ENCODE measurements around the gene ACTN4. TPM values are rescaled to one million over a fixed set of nuclear protein-coding genes. Genes with fewer than 3 reads are reported as not detected.

ACTN4 gene
- total RNA-seq, 1 experiment from 2014 or later = 506 TPM

DNA sequence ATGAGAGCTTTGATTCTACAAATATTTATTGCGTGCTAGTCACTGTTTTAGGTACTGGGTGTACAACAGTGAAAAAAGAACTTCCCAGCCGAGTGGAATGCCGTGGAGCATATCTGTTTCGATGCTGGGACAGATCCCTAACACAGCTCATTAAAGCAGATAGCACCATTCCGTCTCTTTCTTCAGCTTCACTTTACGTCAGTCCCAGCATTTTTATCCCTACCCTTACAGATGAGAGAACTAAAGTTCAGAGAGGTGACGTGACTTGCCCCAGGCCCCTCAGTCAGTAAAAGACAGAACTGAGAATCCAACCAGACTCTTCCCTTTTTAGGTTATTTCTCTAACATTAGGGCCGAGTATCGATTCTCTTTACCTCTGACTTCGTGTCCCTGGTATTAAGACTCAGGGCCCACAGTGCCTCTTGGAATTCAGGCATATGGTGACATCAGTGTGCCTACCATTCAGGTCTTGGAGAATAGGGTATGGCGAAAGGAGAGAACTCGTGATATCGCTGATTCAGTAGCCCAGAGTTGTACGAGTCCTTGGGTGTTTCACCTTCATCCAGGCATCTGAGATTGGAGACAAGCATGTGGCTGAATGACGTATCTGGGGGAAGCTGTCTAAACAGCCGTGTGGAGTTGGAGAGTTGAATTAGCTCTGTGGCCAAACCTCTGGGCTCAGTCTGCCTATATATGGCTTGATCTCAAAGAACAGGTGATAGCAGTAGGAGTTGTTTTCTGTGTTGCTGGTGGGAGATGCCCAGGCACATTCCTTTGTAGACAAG, 27.1 kb downstream of the ACTN4 start (continued):
- TF ChIP-seq NR3C1 (CRISPR knock-in tag; conservative IDR thresholded peaks at IDR 0.05; ENCODE audit: low read depth) (no peak), TEAD4 (CRISPR knock-in tag; IDR thresholded peaks at IDR 0.05) (no peak), MYBL2 (CRISPR knock-in tag; IDR thresholded peaks at IDR 0.05) (no peak), E2F4 (CRISPR knock-in tag; IDR thresholded peaks at IDR 0.05; ENCODE audit: borderline replicate concordance, low read depth) (no peak), ZNF423 (CRISPR knock-in tag; IDR thresholded peaks at IDR 0.05) (no peak), NFE2L1 (CRISPR knock-in tag; IDR thresholded peaks at IDR 0.05) (no peak), MXD4 (CRISPR knock-in tag; IDR thresholded peaks at IDR 0.05; ENCODE audit: borderline replicate concordance) (no peak), SMAD4 (CRISPR knock-in tag; IDR thresholded peaks at IDR 0.05) (no peak), JAZF1 (CRISPR knock-in tag; IDR thresholded peaks at IDR 0.05) (no peak), ZNF138 (CRISPR knock-in tag; conservative IDR thresholded peaks at IDR 0.05) (no peak)
- TF ChIP-seq, protein P1, sequence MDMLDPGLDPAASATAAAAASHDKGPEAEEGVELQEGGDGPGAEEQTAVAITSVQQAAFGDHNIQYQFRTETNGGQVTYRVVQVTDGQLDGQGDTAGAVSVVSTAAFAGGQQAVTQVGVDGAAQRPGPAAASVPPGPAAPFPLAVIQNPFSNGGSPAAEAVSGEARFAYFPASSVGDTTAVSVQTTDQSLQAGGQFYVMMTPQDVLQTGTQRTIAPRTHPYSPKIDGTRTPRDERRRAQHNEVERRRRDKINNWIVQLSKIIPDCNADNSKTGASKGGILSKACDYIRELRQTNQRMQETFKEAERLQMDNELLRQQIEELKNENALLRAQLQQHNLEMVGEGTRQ (CRISPR knock-in tag; IDR thresholded peaks at IDR 0.05) = no peak
- TF ChIP-seq, protein P2, sequence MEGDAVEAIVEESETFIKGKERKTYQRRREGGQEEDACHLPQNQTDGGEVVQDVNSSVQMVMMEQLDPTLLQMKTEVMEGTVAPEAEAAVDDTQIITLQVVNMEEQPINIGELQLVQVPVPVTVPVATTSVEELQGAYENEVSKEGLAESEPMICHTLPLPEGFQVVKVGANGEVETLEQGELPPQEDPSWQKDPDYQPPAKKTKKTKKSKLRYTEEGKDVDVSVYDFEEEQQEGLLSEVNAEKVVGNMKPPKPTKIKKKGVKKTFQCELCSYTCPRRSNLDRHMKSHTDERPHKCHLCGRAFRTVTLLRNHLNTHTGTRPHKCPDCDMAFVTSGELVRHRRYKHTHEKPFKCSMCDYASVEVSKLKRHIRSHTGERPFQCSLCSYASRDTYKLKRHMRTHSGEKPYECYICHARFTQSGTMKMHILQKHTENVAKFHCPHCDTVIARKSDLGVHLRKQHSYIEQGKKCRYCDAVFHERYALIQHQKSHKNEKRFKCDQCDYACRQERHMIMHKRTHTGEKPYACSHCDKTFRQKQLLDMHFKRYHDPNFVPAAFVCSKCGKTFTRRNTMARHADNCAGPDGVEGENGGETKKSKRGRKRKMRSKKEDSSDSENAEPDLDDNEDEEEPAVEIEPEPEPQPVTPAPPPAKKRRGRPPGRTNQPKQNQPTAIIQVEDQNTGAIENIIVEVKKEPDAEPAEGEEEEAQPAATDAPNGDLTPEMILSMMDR (IDR thresholded peaks at IDR 0.05) = no peak

DNA sequence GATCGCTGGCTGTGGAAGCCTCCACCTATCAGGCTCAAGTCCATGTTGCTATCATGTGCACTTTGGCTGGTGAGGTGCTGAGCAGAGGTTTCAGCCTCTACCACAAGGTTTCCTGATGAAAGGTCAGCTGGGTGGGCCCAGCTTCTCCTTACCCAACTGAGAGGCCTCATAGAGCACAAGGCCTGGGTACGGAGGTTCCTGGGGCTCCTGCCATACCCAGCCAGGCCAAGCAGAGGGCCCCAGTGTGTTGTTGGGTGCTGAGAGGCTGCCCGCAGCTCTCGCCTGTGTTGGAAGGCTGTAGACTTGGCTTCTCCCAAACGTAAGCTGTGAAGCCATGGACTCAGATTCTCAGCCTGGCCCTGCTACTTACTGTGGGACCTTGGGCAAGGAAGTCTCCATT, 28.2 kb downstream of the ACTN4 start:
- ChIA-PET CTCF (interaction anchor here (0.5 to 2.2 kb wide), 6 partner anchors 11 to 43 kb away, joined by 3 to 9 read pairs (median 3); no protein-coding TSS in a partner anchor), POLR2A (no interaction called here)
- peaks cover 63% of the 10 kb centered on the region for H3K4me1 Mint-ChIP-seq
- no peak overlapping the region for H3K4me3 Mint-ChIP-seq
- peak overlapping the region; percentile 61 for H3K27ac Mint-ChIP-seq
- no peaks in the 10 kb centered on the region for H3K9me3 Mint-ChIP-seq
- H3K36me3 Mint-ChIP-seq = peaks cover 11% of the 10 kb centered on the region
- ATAC-seq (peak; percentile 43; the same call in 1 of the 2 replicates), DNase-seq (ENCODE audit: low spot score) (no peak)
- H3K27me3 Mint-ChIP-seq (ENCODE audit: low read depth) = no peaks in the 10 kb centered on the region
- TF ChIP-seq ZNF121 (CRISPR knock-in tag; IDR thresholded peaks at IDR 0.05) (no peak), NR2C2 (CRISPR knock-in tag; IDR thresholded peaks at IDR 0.05) (no peak), FOXP4 (CRISPR knock-in tag; IDR thresholded peaks at IDR 0.05) (no peak), ZBTB21 (CRISPR knock-in tag; IDR thresholded peaks at IDR 0.05; ENCODE audit: borderline replicate concordance) (no peak), ZNF317 (CRISPR knock-in tag; IDR thresholded peaks at IDR 0.05; ENCODE audit: borderline replicate concordance, low read depth) (no peak), SMAD3 (CRISPR knock-in tag; IDR thresholded peaks at IDR 0.05; ENCODE audit: borderline replicate concordance) (no peak), MXD4 (CRISPR knock-in tag; IDR thresholded peaks at IDR 0.05; ENCODE audit: borderline replicate concordance) (no peak)
- TF ChIP-seq, protein P1 (CRISPR knock-in tag; IDR thresholded peaks at IDR 0.05) = no peak
- TF ChIP-seq, protein P3, sequence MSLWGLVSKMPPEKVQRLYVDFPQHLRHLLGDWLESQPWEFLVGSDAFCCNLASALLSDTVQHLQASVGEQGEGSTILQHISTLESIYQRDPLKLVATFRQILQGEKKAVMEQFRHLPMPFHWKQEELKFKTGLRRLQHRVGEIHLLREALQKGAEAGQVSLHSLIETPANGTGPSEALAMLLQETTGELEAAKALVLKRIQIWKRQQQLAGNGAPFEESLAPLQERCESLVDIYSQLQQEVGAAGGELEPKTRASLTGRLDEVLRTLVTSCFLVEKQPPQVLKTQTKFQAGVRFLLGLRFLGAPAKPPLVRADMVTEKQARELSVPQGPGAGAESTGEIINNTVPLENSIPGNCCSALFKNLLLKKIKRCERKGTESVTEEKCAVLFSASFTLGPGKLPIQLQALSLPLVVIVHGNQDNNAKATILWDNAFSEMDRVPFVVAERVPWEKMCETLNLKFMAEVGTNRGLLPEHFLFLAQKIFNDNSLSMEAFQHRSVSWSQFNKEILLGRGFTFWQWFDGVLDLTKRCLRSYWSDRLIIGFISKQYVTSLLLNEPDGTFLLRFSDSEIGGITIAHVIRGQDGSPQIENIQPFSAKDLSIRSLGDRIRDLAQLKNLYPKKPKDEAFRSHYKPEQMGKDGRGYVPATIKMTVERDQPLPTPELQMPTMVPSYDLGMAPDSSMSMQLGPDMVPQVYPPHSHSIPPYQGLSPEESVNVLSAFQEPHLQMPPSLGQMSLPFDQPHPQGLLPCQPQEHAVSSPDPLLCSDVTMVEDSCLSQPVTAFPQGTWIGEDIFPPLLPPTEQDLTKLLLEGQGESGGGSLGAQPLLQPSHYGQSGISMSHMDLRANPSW (CRISPR knock-in tag; conservative IDR thresholded peaks at IDR 0.05; ENCODE audit: low read depth) = no peak
- TF ChIP-seq, protein P4, sequence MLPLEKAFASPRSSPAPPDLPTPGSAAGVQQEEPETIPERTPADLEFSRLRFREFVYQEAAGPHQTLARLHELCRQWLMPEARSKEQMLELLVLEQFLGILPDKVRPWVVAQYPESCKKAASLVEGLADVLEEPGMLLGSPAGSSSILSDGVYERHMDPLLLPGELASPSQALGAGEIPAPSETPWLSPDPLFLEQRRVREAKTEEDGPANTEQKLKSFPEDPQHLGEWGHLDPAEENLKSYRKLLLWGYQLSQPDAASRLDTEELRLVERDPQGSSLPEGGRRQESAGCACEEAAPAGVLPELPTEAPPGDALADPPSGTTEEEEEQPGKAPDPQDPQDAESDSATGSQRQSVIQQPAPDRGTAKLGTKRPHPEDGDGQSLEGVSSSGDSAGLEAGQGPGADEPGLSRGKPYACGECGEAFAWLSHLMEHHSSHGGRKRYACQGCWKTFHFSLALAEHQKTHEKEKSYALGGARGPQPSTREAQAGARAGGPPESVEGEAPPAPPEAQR (CRISPR knock-in tag; IDR thresholded peaks at IDR 0.05) = no peak
- TF ChIP-seq, protein P5, sequence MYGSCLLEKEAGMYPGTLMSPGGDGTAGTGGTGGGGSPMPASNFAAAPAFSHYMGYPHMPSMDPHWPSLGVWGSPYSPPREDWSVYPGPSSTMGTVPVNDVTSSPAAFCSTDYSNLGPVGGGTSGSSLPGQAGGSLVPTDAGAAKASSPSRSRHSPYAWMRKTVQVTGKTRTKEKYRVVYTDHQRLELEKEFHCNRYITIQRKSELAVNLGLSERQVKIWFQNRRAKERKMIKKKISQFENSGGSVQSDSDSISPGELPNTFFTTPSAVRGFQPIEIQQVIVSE (CRISPR knock-in tag; IDR thresholded peaks at IDR 0.05; ENCODE audit: borderline replicate concordance) = no peak
- TF ChIP-seq, protein P6, sequence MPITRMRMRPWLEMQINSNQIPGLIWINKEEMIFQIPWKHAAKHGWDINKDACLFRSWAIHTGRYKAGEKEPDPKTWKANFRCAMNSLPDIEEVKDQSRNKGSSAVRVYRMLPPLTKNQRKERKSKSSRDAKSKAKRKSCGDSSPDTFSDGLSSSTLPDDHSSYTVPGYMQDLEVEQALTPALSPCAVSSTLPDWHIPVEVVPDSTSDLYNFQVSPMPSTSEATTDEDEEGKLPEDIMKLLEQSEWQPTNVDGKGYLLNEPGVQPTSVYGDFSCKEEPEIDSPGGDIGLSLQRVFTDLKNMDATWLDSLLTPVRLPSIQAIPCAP (CRISPR knock-in tag; IDR thresholded peaks at IDR 0.05) = no peak
